Measurements from ENCODE around the gene CBFA2T2. TPM values are rescaled to one million over a fixed set of nuclear protein-coding genes. Genes with fewer than 3 reads are reported as not detected.
A peak's percentile ranks its signal among the peaks of the same experiment; 100 is the strongest.

Gene CBFA2T2
- total RNA-seq, 3 donors from 2014 or later (not counting 1 experiment from before 2014, with no cell fraction given) = 16.5 to 27.5 (median 18.5) TPM

GRCh38 chr20:33442136-33443005, 47.5 kb upstream of the CBFA2T2 start:
- intact Hi-C loops (cut with micrococcal nuclease) = no loop called here
- Histone ChIP-seq H3K4me3 (ENCODE audit: low read length) (no peak overlapping the region), H3K36me3 (ENCODE audit: control insufficient read depth, insufficient read depth, low read length) (no peaks in the 10 kb centered on the region), H3K4me1 (ENCODE audit: control insufficient read depth, insufficient read depth, low read length) (peaks cover 16% of the 10 kb centered on the region), H3K9me3 (ENCODE audit: control insufficient read depth, insufficient read depth, low read length) (no peaks in the 10 kb centered on the region), H3K27ac (ENCODE audit: low read length) (no peak overlapping the region), H3K27me3 (ENCODE audit: control insufficient read depth, insufficient read depth, low read length) (no peaks in the 10 kb centered on the region)
- DNase-seq (peak; percentile 15 to 37), ATAC-seq (no peak)
- TF ChIP-seq CTCF (IDR thresholded peaks at IDR 0.05) = no peak
- H3K4me3 Mint-ChIP-seq = peak overlapping the region; percentile 85
- peaks cover 11 to 18% of the 10 kb centered on the region in 2 donors for H3K4me1 Mint-ChIP-seq
- H3K36me3 Mint-ChIP-seq = no peaks in the 10 kb centered on the region
- H3K27me3 Mint-ChIP-seq (ENCODE audit: low read depth in 2 of 2) = no peaks in the 10 kb centered on the region
- no peaks in the 10 kb centered on the region for H3K9me3 Mint-ChIP-seq
- peak overlapping the region in 1 of 2 donors; percentile 40 for H3K27ac Mint-ChIP-seq
- 75% methylated on average over 8 of the region's 9 CpGs for WGBS (ENCODE audit: insufficient coverage)

DNA sequence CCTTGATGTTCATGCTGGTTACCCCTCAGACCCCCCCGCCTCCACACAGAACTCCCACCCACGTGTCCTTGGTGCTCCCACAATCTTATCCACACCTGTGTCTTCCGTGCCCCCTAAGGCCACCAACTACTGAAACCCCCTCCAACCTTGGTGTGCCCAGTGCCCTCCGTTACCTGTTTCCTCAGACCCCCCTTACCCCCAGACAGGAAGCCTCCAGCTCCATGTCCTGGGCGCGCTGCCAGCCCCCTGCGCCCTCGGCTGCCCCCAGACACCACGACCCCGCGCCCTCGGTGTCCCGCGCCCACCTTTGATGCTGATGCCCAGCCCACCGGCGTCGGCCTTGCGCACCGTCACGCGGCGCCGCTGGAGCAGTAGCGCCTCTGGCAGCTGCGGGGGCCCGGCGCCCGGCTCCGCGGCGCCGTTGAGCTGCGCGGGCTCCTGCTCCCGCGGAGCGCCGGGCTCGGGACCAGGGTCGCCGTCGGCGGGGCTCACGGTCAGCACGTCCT, 46.8 kb upstream of the CBFA2T2 start:
- H3K27ac Mint-ChIP-seq = peak overlapping the region in 1 of 2 donors; percentile 40
- DNase-seq (peak; percentile 14 to 58), ATAC-seq (peak; percentile 8 to 17 (median 14))
- H3K27me3 Mint-ChIP-seq (ENCODE audit: low read depth in 2 of 2) = no peaks in the 10 kb centered on the region
- peaks cover 16% of the 10 kb centered on the region for H3K4me1 ChIP-seq (ENCODE audit: control insufficient read depth, insufficient read depth, low read length)
- no peak overlapping the region for H3K27ac ChIP-seq (ENCODE audit: low read length)
- TF ChIP-seq CTCF (IDR thresholded peaks at IDR 0.05) = no peak
- H3K27me3 ChIP-seq (ENCODE audit: control insufficient read depth, insufficient read depth, low read length) = no peaks in the 10 kb centered on the region
- H3K4me1 Mint-ChIP-seq = peaks cover 11 to 18% of the 10 kb centered on the region in 2 donors
- peak overlapping the region; percentile 85 for H3K4me3 Mint-ChIP-seq
- intact Hi-C loops (cut with micrococcal nuclease) = no loop called here
- peak overlapping the region; percentile 12 for H3K4me3 ChIP-seq (ENCODE audit: low read length)
- no peaks in the 10 kb centered on the region for H3K9me3 ChIP-seq (ENCODE audit: control insufficient read depth, insufficient read depth, low read length)
- 2% methylated on average over 45 of the region's 45 CpGs for WGBS (ENCODE audit: insufficient coverage)
- H3K36me3 ChIP-seq (ENCODE audit: control insufficient read depth, insufficient read depth, low read length) = no peaks in the 10 kb centered on the region
- no peaks in the 10 kb centered on the region for H3K36me3 Mint-ChIP-seq
- no peaks in the 10 kb centered on the region for H3K9me3 Mint-ChIP-seq

GRCh38 chr20:33443512-33444239, 46.2 kb upstream of the CBFA2T2 start, which contains the start of gene SNTA1:
SNTA1 (minus strand) TSS chr20:33443763; CDS start chr20:33443620, 143 bp downstream.
- Mint-ChIP-seq H3K27me3 (ENCODE audit: low read depth in 2 of 2) (no peaks in the 10 kb centered on the region), H3K27ac (peak within 1 kb of the TSS; percentile 80 to 86), H3K4me3 (peak within 1 kb of the TSS; percentile 93), H3K9me3 (no peaks in the 10 kb centered on the region), H3K4me1 (peaks cover 11 to 18% of the 10 kb centered on the region in 2 donors), H3K36me3 (no peaks in the 10 kb centered on the region)
- peaks cover 16% of the 10 kb centered on the region for H3K4me1 ChIP-seq (ENCODE audit: control insufficient read depth, insufficient read depth, low read length)
- H3K36me3 ChIP-seq (ENCODE audit: control insufficient read depth, insufficient read depth, low read length) = no peaks in the 10 kb centered on the region
- under 1% methylated on average over 75 of the region's 75 CpGs for WGBS (ENCODE audit: insufficient coverage)
- TF ChIP-seq CTCF (IDR thresholded peaks at IDR 0.05) = no peak
- peak within 1 kb of the TSS; percentile 62 for H3K27ac ChIP-seq (ENCODE audit: low read length)
- no peaks in the 10 kb centered on the region for H3K9me3 ChIP-seq (ENCODE audit: control insufficient read depth, insufficient read depth, low read length)
- peak; percentile 77 to 89 (median 80) for ATAC-seq
- H3K27me3 ChIP-seq (ENCODE audit: control insufficient read depth, insufficient read depth, low read length) = no peaks in the 10 kb centered on the region
- peak; percentile 67 to 87 for DNase-seq
- intact Hi-C loops (cut with micrococcal nuclease) = no loop called here
- peak within 1 kb of the TSS; percentile 73 for H3K4me3 ChIP-seq (ENCODE audit: low read length)
